Brain microvascular endothelial cell (primary cell): ENCODE measurements around the gene TNS3.
A peak's percentile ranks its signal among the peaks of the same experiment; 100 is the strongest.

Source experiments
- DNase-seq: peaks from one replicate; pipeline ENCODE4 v3.0.0-alpha.2; 2020
- H3K27ac ChIP-seq: fragments of 250-450 bp; sonication (Bioruptor Pico); 2 replicates; pipeline ENCODE4 v1.5.1; 2020; ENCODE audit warnings: mild to moderate bottlenecking, moderate library complexity
- H3K27me3 ChIP-seq: fragments of 250-450 bp; sonication (Bioruptor Pico); replicated peaks from 2 replicates; pipeline ENCODE4 v1.5.1; 2020; ENCODE audit warnings: mild to moderate bottlenecking
- H3K36me3 ChIP-seq: fragments of 250-450 bp; sonication (Bioruptor Pico); replicated peaks from 2 replicates; pipeline ENCODE4 v1.5.1; 2020; ENCODE audit warnings: mild to moderate bottlenecking
- H3K4me3 ChIP-seq: 2 replicates; pipeline ENCODE4 v1.5.1; 2011; ENCODE audit warnings: low read depth, mild to moderate bottlenecking, control low read depth, low read length, moderate library complexity
- CTCF ChIP-seq: IDR thresholded peaks from 2 replicates; pipeline ENCODE4 v1.5.1; 2011; ENCODE audit warnings: low read depth, mild to moderate bottlenecking, moderate library complexity, low read length, control low read depth, inconsistent platforms; ENCODE audit errors: missing control alignments
- in situ Hi-C: cut with HindIII; loops from 2 replicates; pipeline ENCODE4 v1.10.0; 2017; ENCODE audit warnings: low sequenced_read_pairs, low pct_ligation_motif_present

Gene TNS3

GRCh38 chr7:47456210-47456955, 125.5 kb downstream of the TNS3 start:
- no peak for DNase-seq
- Histone ChIP-seq H3K27ac (no peak overlapping the region), H3K27me3 (no peaks in the 10 kb centered on the region), H3K4me3 (no peak overlapping the region), H3K36me3 (no peaks in the 10 kb centered on the region)
- in situ Hi-C loops, result no loop called here
- TF ChIP-seq CTCF, result no peak

- no peak for DNase-seq
- in situ Hi-C loops, result no loop called here
- TF ChIP-seq CTCF, result no peak
- no peak overlapping the region for H3K27ac ChIP-seq
- H3K36me3 ChIP-seq, result no peaks in the 10 kb centered on the region
- no peak overlapping the region for H3K4me3 ChIP-seq
- no peaks in the 10 kb centered on the region for H3K27me3 ChIP-seq
Observed at GRCh38 chr7:47455872-47456185, 126.1 kb downstream of the TNS3 start.

- Histone ChIP-seq H3K36me3 (no peaks in the 10 kb centered on the region), H3K4me3 (no peak overlapping the region), H3K27ac (no peak overlapping the region), H3K27me3 (no peaks in the 10 kb centered on the region)
- TF ChIP-seq CTCF, result no peak
- no peak for DNase-seq
- in situ Hi-C loops, result no loop called here
Observed at GRCh38 chr7:47454974-47455871, 126.7 kb downstream of the TNS3 start.

GRCh38 chr7:47454069-47454973, 127.6 kb downstream of the TNS3 start:
- Histone ChIP-seq H3K27ac (peak overlapping the region; percentile 93), H3K36me3 (no peaks in the 10 kb centered on the region), H3K4me3 (no peak overlapping the region), H3K27me3 (no peaks in the 10 kb centered on the region)
- DNase-seq, result no peak
- TF ChIP-seq CTCF, result no peak
- in situ Hi-C loops, result no loop called here

- Histone ChIP-seq H3K36me3 (no peaks in the 10 kb centered on the region), H3K27me3 (no peaks in the 10 kb centered on the region), H3K4me3 (peak overlapping the region; percentile 29), H3K27ac (peak overlapping the region; percentile 93)
- TF ChIP-seq CTCF, result no peak
- in situ Hi-C loops, result no loop called here
- DNase-seq, result peak; percentile 84
Observed at GRCh38 chr7:47453093-47454061, 128.5 kb downstream of the TNS3 start.
